ENCODE data around the gene ZNF579. TPM values are rescaled to one million over a fixed set of nuclear protein-coding genes. Genes with fewer than 3 reads are reported as not detected.

Gene ZNF579
- total and polyA plus RNA-seq, 10 of the 15 experiments (the other 5 are each of a cell fraction or from before 2014, with no cell fraction given) = 0.11 to 11.7 (median 1.5) TPM

- TF ChIP-seq SREBF2 (IDR thresholded peaks at IDR 0.05; ENCODE audit: low read length) (no peak), STAT1 (conservative IDR thresholded peaks at IDR 0.05) (no peak), E4F1 (IDR thresholded peaks at IDR 0.05; ENCODE audit: borderline replicate concordance, partially characterized antibody) (no peak), ZNF622 (IDR thresholded peaks at IDR 0.05) (no peak), RAD51 (IDR thresholded peaks at IDR 0.05) (no peak), MXI1 (IDR thresholded peaks at IDR 0.05; ENCODE audit: low read depth, low read length) (0 out of 2 replicates have a peak, but pooled peaks have one; percentile 18), ATF3 (IDR thresholded peaks at IDR 0.05; ENCODE audit: borderline replicate concordance, extremely low read depth, low read depth, low read length) (no peak), RCOR1 (conservative IDR thresholded peaks at IDR 0.05; ENCODE audit: low read depth, low read length) (0 out of 2 replicates have a peak, but pooled peaks have one; percentile 70), NR2C2 (IDR thresholded peaks at IDR 0.05; ENCODE audit: borderline replicate concordance, control insufficient read depth, insufficient read length, low read depth) (no peak), ATF7 (IDR thresholded peaks at IDR 0.05; ENCODE audit: low read depth) (no peak), SMAD1 (IDR thresholded peaks at IDR 0.05; ENCODE audit: low read depth, partially characterized antibody) (no peak), POU2F2 (IDR thresholded peaks at IDR 0.05; ENCODE audit: borderline replicate concordance, low read depth, low read length) (peak; percentile 82; the same call in 1 of the 3 replicates), CHD1 (IDR thresholded peaks at IDR 0.05; ENCODE audit: low read depth, low read length) (no peak), FOXK2 (IDR thresholded peaks at IDR 0.05) (no peak), POLR2AphosphoS2 (IDR thresholded peaks at IDR 0.05; ENCODE audit: low read depth, low read length) (peak; percentile 85), NFIC (IDR thresholded peaks at IDR 0.05; ENCODE audit: low read depth, low read length) (no peak), SUZ12 (IDR thresholded peaks at IDR 0.05; ENCODE audit: unreplicated experiment) (no peak), ZBTB4 (CRISPR knock-in tag; IDR thresholded peaks at IDR 0.05) (no peak), KLF5 (IDR thresholded peaks at IDR 0.05; ENCODE audit: partially characterized antibody) (no peak)
- TF ChIP-seq, protein P1, sequence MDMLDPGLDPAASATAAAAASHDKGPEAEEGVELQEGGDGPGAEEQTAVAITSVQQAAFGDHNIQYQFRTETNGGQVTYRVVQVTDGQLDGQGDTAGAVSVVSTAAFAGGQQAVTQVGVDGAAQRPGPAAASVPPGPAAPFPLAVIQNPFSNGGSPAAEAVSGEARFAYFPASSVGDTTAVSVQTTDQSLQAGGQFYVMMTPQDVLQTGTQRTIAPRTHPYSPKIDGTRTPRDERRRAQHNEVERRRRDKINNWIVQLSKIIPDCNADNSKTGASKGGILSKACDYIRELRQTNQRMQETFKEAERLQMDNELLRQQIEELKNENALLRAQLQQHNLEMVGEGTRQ (IDR thresholded peaks at IDR 0.05; ENCODE audit: borderline replicate concordance, low read depth, low read length) = no peak
- TF ChIP-seq, protein P2, sequence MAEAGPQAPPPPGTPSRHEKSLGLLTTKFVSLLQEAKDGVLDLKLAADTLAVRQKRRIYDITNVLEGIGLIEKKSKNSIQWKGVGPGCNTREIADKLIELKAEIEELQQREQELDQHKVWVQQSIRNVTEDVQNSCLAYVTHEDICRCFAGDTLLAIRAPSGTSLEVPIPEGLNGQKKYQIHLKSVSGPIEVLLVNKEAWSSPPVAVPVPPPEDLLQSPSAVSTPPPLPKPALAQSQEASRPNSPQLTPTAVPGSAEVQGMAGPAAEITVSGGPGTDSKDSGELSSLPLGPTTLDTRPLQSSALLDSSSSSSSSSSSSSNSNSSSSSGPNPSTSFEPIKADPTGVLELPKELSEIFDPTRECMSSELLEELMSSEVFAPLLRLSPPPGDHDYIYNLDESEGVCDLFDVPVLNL (IDR thresholded peaks at IDR 0.05; ENCODE audit: low read depth, low read length) = 0 out of 2 replicates have a peak, but pooled peaks have one; percentile 41
Observed at GRCh38 chr19:55624109-55625003, 43.7 kb upstream of the ZNF579 start, which contains the start of gene ZNF784 (continued).
